Stimulated activated CD8-positive, alpha-beta memory T cell treated with anti-CD3 and anti-CD28 coated beads, Interleukin-4, amount 100 ng/mL, for 24 hours (primary cell): ENCODE results near the gene MAN2B1.
"Not testable (repeated sequence)": the region's sequence is repeated elsewhere in the genome, so short reads cannot be mapped to it uniquely, and the experiment has no call there.

Experiments used
- DNase-seq: peaks from one replicate; pipeline ENCODE4 v3.0.0-alpha.2; 2020; ENCODE audit warnings: low read depth

MAN2B1 gene

GRCh38 chr19:12689012-12689411 lies 22.5 kb upstream of the MAN2B1 start:
- DNase-seq: no peak

DNA sequence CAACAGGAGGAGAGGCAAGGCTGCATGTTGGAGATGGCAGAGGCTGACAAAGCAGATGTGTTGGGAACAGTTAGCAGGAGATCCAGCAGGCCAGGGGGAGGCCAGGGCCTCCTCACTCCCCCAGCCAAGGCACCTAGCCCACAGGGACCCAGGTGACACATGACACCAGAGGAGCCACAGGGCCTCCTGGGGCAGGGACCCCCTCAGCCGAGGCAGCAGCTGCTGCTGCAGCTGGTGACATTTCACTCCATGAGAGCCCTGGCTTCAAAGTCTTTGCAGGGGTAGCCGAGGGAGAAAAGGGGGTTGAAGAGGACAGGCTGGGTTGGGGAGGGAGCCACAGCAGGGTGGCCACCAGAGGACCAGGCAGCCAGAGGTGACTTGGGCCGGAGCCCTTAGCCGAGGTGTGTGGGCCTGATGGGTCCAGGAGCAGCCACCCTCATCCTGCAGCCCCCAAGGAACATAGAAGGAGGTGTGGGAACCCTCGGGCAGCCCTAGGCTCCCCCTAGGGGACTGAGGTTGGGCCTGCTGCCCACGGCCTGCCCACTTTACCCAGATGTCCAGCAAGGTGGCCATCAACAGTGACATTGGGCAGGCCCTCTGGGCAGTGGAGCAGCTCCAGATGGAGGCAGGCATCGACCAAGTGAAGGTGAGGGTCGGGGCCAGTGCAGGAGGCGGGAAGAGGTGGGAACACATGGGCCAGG lies 21.1 kb upstream of the MAN2B1 start, which contains the start of gene GNG14:
TSS of gene GNG14 (plus strand) at position 503 of the 701 bp plus-strand sequence. CDS start at position 554, 51 bp downstream.
- no peak for DNase-seq

- no peak for DNase-seq
Observed at GRCh38 chr19:12685831-12686230, 19.3 kb upstream of the MAN2B1 start.

DNA sequence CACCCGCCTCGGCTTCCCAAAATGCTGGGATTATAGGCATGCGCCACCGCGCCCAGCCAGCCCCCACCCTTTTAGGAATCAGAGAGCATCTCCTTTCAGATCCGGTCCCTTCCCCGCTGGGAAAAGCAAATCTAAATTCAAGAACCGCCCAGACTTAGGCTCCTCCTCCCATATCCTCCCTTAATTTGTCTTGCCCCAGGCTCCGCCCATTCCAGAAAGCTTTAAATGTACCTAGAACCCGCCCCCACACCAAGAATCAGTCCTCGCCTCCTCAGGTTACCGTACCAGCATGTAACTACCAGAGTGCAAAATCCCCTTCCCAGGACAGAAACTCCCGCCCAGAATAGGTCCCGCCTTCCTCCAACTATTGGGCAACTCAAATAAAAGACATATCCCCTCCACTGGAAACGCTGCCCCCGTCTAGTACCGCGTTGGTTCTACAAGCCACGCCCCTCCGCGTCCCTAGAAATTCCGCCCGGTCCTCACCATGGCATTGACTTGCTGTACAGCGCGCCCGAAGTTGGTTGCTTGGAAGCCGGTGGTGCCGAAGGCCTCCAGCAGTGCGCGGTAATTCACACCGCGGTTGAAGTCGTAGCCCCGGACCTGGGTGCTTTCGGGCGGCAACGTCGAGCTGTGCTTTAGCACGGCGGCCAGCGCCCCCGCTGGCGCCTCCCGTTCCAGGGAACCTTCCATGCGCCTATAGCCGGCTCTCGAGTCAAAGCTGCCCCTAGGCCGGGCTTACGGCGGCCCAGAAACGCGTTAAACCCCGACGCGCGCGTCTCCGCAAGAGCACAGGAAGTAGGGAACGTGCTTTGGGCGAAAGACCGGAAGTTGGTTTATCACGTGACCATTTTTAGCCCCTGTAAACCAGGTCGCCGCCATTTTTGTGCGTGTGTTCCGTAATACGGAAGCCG lies 14.8 kb upstream of the MAN2B1 start, which contains the start of gene DHPS:
TSS of gene DHPS (minus strand) at position 807 of the 914 bp plus-strand sequence. CDS start at position 693, 114 bp downstream.
- peak; percentile 79 for DNase-seq

GRCh38 chr19:12680034-12680433 lies 13.5 kb upstream of the MAN2B1 start:
- no peak for DNase-seq

- not testable (repeated sequence) for DNase-seq
Observed at GRCh38 chr19:12678039-12678438, 11.5 kb upstream of the MAN2B1 start.

- no peak for DNase-seq
Observed at GRCh38 chr19:12676928-12677327, 10.4 kb upstream of the MAN2B1 start.

GRCh38 chr19:12676384-12676792 lies 9.8 kb upstream of the MAN2B1 start:
- DNase-seq: peak; percentile 84

GRCh38 chr19:12675940-12676339 lies 9.4 kb upstream of the MAN2B1 start:
- no peak for DNase-seq

- no peak for DNase-seq
Observed at GRCh38 chr19:12675399-12675798, 8.9 kb upstream of the MAN2B1 start.

DNA sequence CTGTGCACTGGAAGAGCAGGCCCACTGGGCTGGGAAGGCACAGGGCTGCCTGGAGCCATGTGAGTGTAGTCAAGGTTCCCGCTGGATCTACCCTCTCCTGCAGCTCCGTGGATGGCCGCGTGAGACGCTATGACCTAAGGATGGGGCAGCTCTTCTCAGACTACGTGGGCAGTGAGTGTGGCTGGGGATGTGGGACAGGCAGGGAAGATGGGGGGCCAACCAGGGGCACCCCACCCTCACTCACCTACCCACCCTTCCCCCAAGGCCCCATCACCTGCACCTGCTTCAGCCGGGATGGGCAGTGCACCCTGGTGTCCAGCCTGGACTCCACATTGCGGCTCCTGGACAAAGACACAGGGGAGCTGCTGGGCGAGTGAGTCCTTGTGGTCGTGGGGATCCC lies 6.2 kb upstream of the MAN2B1 start:
- DNase-seq: no peak

- no peak for DNase-seq
Observed at GRCh38 chr19:12670159-12670928, 3.8 kb upstream of the MAN2B1 start.

DNA sequence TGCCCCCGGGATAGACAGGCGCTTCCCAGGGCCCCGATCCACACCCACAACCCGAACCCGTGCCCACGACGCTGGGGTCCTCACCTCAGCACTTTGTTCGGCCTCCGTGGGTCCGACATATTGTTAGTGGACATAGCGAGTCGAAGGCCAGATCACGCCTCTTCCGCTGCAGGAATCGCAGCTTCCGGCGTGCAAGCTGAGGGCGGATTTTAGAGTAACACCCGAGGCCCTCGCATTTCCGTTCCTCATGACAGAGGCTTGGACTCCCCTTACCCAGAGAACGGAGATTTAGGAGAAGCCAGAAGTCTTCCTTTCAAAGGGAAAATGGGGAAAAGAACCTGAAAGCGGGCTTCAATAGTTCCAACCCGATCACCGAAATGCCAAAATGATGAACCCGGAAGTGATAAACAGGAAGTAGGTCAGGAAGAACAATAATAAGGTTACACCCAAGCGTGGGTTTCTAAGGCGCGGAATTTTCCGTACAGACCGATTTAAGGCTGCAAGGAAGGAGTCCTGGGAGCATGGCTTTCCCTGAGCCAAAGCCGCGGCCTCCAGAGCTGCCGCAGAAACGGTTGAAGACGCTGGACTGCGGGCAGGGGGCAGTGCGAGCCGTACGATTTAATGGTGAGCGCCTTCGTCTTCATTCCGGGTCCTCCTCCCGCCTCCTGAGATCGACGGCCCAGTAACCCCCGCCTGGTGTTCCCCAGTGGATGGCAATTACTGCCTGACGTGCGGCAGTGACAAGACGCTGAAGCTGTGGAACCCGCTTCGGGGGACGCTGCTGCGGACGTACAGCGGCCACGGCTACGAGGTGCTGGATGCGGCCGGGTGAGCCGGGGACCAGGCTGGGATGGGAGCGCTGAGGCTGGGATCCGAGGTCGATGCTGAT lies 3.0 kb upstream of the MAN2B1 start:
- peak; percentile 62 for DNase-seq

DNA sequence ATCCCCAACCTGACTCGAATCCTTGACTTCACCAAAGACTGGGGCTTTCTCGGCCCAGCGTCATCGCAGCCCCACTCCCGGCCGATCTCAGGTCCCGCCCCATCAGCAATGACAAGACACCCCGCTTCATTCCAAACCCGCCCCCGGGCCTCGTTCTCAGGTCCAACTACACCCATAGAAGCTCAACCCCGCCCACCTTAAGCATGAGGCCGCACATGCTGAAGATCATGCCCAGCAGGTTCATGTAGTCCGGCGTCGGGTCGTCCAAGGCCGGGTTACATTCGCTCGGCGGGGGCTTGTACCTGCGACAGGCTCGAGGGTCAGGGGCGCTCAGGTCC lies 2.4 kb upstream of the MAN2B1 start:
- DNase-seq: peak; percentile 47

GRCh38 chr19:12668346-12668745 lies 1.8 kb upstream of the MAN2B1 start:
- no peak for DNase-seq

DNA sequence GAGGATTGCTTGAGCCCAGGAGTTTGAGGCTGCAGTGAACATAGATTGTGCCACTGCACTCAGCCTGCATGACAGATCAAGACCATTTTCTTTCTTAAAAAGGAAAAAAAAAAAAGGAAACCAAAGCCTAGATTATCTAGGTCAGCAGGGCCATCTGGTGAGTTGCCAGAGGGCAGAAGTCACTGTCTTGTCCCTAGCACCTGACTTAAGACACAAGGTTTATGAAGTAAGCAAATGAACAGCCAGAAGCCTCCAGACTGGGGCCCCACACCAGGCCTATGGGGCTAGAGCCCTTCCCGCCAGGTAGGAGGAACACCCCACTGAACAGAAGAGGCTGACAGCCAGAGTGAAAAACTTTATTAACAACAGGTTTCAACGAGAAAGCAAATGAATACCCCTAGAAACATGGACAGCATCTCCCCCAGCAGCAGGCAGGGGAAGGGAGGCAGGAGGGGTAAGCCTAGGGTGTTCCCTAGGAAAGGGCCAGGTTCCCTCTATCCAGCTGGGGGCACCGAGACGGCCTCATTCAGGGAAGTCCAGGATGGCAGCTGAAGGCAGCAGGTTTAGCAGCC lies 1.3 kb upstream of the MAN2B1 start:
- no peak for DNase-seq

- DNase-seq: no peak
Observed at GRCh38 chr19:12665671-12666264, 774 bp downstream of the MAN2B1 start.

- no peak for DNase-seq
Observed at GRCh38 chr19:12665281-12665573, 1.3 kb downstream of the MAN2B1 start.

- DNase-seq: no peak
Observed at GRCh38 chr19:12664406-12665280, 1.9 kb downstream of the MAN2B1 start.

GRCh38 chr19:12660980-12661379 lies 5.6 kb downstream of the MAN2B1 start:
- no peak for DNase-seq
